Endothelial cell of umbilical vein (primary cell): Measurements from ENCODE around the gene ZBTB12.

Experiments used
- CTCF ChIP-seq, 2 donors: IDR thresholded peaks; 1 replicate in 1 of 2; 2 replicates in 1 of 2; pipeline ENCODE4 v1.5.1; 2011; ENCODE audit warnings: low read length in 2 of 2, mild to moderate bottlenecking in 2 of 2, moderate library complexity in 2 of 2, control low read depth in 1 of 2, inconsistent platforms in 1 of 2, low read depth in 1 of 2; ENCODE audit not compliant: insufficient read depth in 1 of 2; ENCODE audit errors: extremely low read depth in 1 of 2
- EZH2 ChIP-seq: IDR thresholded peaks from 2 replicates; pipeline ENCODE4 v1.6.1; 2012; ENCODE audit warnings: borderline replicate concordance, low read depth, mild to moderate bottlenecking, moderate library complexity, low read length, inconsistent platforms; ENCODE audit not compliant: severe bottlenecking
- FOS ChIP-seq: IDR thresholded peaks from 2 replicates; pipeline ENCODE4 v1.6.1; 2011; ENCODE audit warnings: mild to moderate bottlenecking, low read length, moderate library complexity, borderline replicate concordance; ENCODE audit not compliant: insufficient read depth
- GATA2 ChIP-seq: IDR thresholded peaks from 2 replicates; pipeline ENCODE4 v1.7.0; 2011; ENCODE audit warnings: low read depth, mild to moderate bottlenecking, moderate library complexity, mixed read lengths, low read length; ENCODE audit not compliant: insufficient read length, insufficient read depth
- MAX ChIP-seq: IDR thresholded peaks from 2 replicates; pipeline ENCODE4 v1.6.1; 2011; ENCODE audit not compliant: insufficient read depth, insufficient read length
- MYC ChIP-seq: IDR thresholded peaks from one replicate; pipeline ENCODE4 v1.6.1; 2011; ENCODE audit warnings: mild to moderate bottlenecking, low read depth, low read length
- POLR2A ChIP-seq: IDR thresholded peaks from 2 replicates; pipeline ENCODE4 v1.6.1; 2012; ENCODE audit warnings: low read depth, mild to moderate bottlenecking, control low read depth, low read length
- POLR2AphosphoS5 ChIP-seq: IDR thresholded peaks from 2 replicates; pipeline ENCODE4 v1.6.1; 2012; ENCODE audit warnings: low read depth, mild to moderate bottlenecking, control low read depth, low read length, moderate library complexity; ENCODE audit not compliant: insufficient read depth

- TF ChIP-seq POLR2A, result no peak
- TF ChIP-seq CTCF (IDR thresholded peaks at IDR 0.05; ENCODE audit: extremely low read depth in 1 of 2, insufficient read depth in 1 of 2, low read depth in 1 of 2, low read length in 2 of 2), result no peak
- no peak for TF ChIP-seq MAX
- no peak for TF ChIP-seq EZH2
- TF ChIP-seq POLR2AphosphoS5, result no peak
- TF ChIP-seq MYC, result no peak
- no peak for TF ChIP-seq FOS
- no peak for TF ChIP-seq GATA2
Observed at GRCh38 chr6:31886541-31886991, 15.3 kb downstream of the ZBTB12 start.
